Loucy (cell line): ENCODE measurements around the gene FLRT2.

Experiments
- CTCF ChIP-seq: fragments of 200-600 bp; sonication (generic); conservative IDR thresholded peaks from 2 replicates; pipeline ENCODE4 v1.5.1; 2014; ENCODE audit warnings: mild to moderate bottlenecking, antibody characterized with exemption, low read length
- EZH2phosphoT487 ChIP-seq: fragments of 200-600 bp; IDR thresholded peaks from 2 replicates; pipeline ENCODE4 v1.6.1; 2018; ENCODE audit warnings: antibody characterized with exemption, mild to moderate bottlenecking, moderate library complexity, borderline replicate concordance

GRCh38 chr14:85663667-85664066 lies 133.7 kb downstream of the FLRT2 start:
- TF ChIP-seq CTCF (no peak), EZH2phosphoT487 (no peak)
